HG03521 (cell line): ENCODE data around the gene BUD13.
"Not testable (repeated sequence)": the region's sequence is repeated elsewhere in the genome, so short reads cannot be mapped to it uniquely, and the experiment has no call there.

Experiments
- ATAC-seq: cut with Tn5 transposase; IDR thresholded peaks from one replicate; pipeline ENCODE4 v1.9.1; 2021; ENCODE audit warnings: mild to moderate bottlenecking, moderate library complexity; ENCODE audit not compliant: unreplicated experiment

The BUD13 gene

GRCh38 chr11:116762132-116762531 lies 10.7 kb downstream of the BUD13 start:
- no peak for ATAC-seq

GRCh38 chr11:116756044-116756443 lies 16.7 kb downstream of the BUD13 start:
- not testable (repeated sequence) for ATAC-seq

- ATAC-seq, result no peak
These were observed 22.6 kb downstream of the BUD13 start for GRCh38 chr11:116750070-116750718.

- no peak for ATAC-seq
These were observed 30.7 kb downstream of the BUD13 start for GRCh38 chr11:116742104-116742503.

GRCh38 chr11:116740741-116741140 lies 32.0 kb downstream of the BUD13 start:
- ATAC-seq, result no peak

GRCh38 chr11:116738975-116739374 lies 33.8 kb downstream of the BUD13 start:
- no peak for ATAC-seq

- no peak for ATAC-seq
These were observed 36.0 kb downstream of the BUD13 start for GRCh38 chr11:116736763-116737162.

GRCh38 chr11:116733969-116734508 lies 38.7 kb downstream of the BUD13 start:
- no peak for ATAC-seq

- no peak for ATAC-seq
These were observed 39.6 kb downstream of the BUD13 start for GRCh38 chr11:116733043-116733755.

GRCh38 chr11:116732271-116733042 lies 40.3 kb downstream of the BUD13 start:
- ATAC-seq, result peak; percentile 75

- ATAC-seq, result no peak
These were observed 41.0 kb downstream of the BUD13 start for GRCh38 chr11:116731821-116732220.

GRCh38 chr11:116731097-116731761 lies 41.6 kb downstream of the BUD13 start:
- ATAC-seq, result no peak

- ATAC-seq, result no peak
These were observed 42.2 kb downstream of the BUD13 start for GRCh38 chr11:116730601-116731000.

- ATAC-seq, result no peak
These were observed 42.6 kb downstream of the BUD13 start for GRCh38 chr11:116730241-116730561.

GRCh38 chr11:116729501-116730240 lies 43.1 kb downstream of the BUD13 start:
- ATAC-seq, result no peak

GRCh38 chr11:116727990-116728389 lies 44.8 kb downstream of the BUD13 start:
- no peak for ATAC-seq

GRCh38 chr11:116725434-116726221 lies 47.2 kb downstream of the BUD13 start:
- no peak for ATAC-seq

GRCh38 chr11:116724813-116725212 lies 48.0 kb downstream of the BUD13 start:
- ATAC-seq, result no peak

GRCh38 chr11:116723511-116723910 lies 49.3 kb downstream of the BUD13 start:
- no peak for ATAC-seq

- ATAC-seq, result no peak
These were observed 50.8 kb downstream of the BUD13 start for GRCh38 chr11:116721988-116722387.
